Tibial artery (tissue), 4 donors: ENCODE data around the gene CNGA4.
"Not testable (repeated sequence)": the region's sequence is repeated elsewhere in the genome, so short reads cannot be mapped to it uniquely, and the experiment has no call there.

Experiments used
- DNase-seq, 2 donors: peaks; one replicate each; pipeline ENCODE4 v3.0.0-alpha.2; 2019
- H3K27ac ChIP-seq, 2 donors: fragments of 200-600 bp; sonication (generic) in 1 of 2; 1 replicate in 1 of 2; 2 replicates in 1 of 2; pipeline ENCODE4 v1.5.1; 2018 to 2019; ENCODE audit warnings: mild to moderate bottlenecking in 1 of 2
- H3K27me3 ChIP-seq, 2 donors: fragments of 200-600 bp; sonication (generic) in 1 of 2; one replicate each; pipeline versions ENCODE4 v1.5.1 to v1.6.0; 2016 to 2019
- H3K36me3 ChIP-seq, 3 donors: fragments of 200-600 bp; sonication (generic) in 2 of 3; one replicate each; pipeline ENCODE4 v1.5.1; 2016 to 2019; ENCODE audit warnings: mild to moderate bottlenecking in 2 of 3
- H3K4me1 ChIP-seq, 4 donors: fragments of 200-600 bp; sonication (generic) in 2 of 4; 1 replicate in 3 of 4; 2 replicates in 1 of 4; pipeline ENCODE4 v1.5.1; 2016 to 2019
- H3K4me3 ChIP-seq, 2 donors: fragments of 200-600 bp; sonication (generic) in 1 of 2; 1 replicate in 1 of 2; 2 replicates in 1 of 2; pipeline ENCODE4 v1.5.1; 2018 to 2019; ENCODE audit warnings: mild to moderate bottlenecking in 2 of 2
- H3K9me3 ChIP-seq, 3 donors: fragments of 200-600 bp; sonication (generic) in 1 of 3; one replicate each; pipeline ENCODE4 v1.5.1; 2016 to 2019
- CTCF ChIP-seq, 2 experiments: fragments of 200-600 bp in 1 of 2; fragments of 450-650 bp in 1 of 2; IDR thresholded peaks; one replicate each; pipeline ENCODE4 v1.5.1; 2017 to 2019; ENCODE audit warnings: antibody characterized with exemption in 2 of 2, mild to moderate bottlenecking in 1 of 2, moderate library complexity in 1 of 2
- intact Hi-C: fragments of 100-400 bp; cut with DNase I; formaldehyde crosslinking; loops from one replicate; pipeline ENCODE4 v1.15.0; 2023; ENCODE audit warnings: low total_unique reads

The CNGA4 gene

GRCh38 chr11:6240781-6241180 is 1.9 kb downstream of the CNGA4 start:
- Histone ChIP-seq H3K36me3 (no peaks in the 10 kb centered on the region), H3K9me3 (no peaks in the 10 kb centered on the region), H3K4me3 (no peak overlapping the region), H3K27ac (no peak overlapping the region), H3K27me3 (peaks cover 0 to 5% of the 10 kb centered on the region in 2 donors), H3K4me1 (peaks cover 0 to 3% (median 0%) of the 10 kb centered on the region in 4 donors)
- DNase-seq: no peak
- intact Hi-C loops: no loop called here
- TF ChIP-seq CTCF (IDR thresholded peaks at IDR 0.05): no peak

- Histone ChIP-seq H3K4me1 (no peaks in the 10 kb centered on the region), H3K4me3 (no peak overlapping the region), H3K36me3 (no peaks in the 10 kb centered on the region), H3K9me3 (no peaks in the 10 kb centered on the region), H3K27me3 (peaks cover 0 to 5% of the 10 kb centered on the region in 2 donors), H3K27ac (no peak overlapping the region)
- TF ChIP-seq CTCF (IDR thresholded peaks at IDR 0.05): no peak
- DNase-seq: no peak
- intact Hi-C loops: no loop called here
Observed at GRCh38 chr11:6241316-6241715, 2.4 kb downstream of the CNGA4 start.

- Histone ChIP-seq H3K9me3 (no peaks in the 10 kb centered on the region), H3K36me3 (no peaks in the 10 kb centered on the region), H3K27ac (no peak overlapping the region), H3K27me3 (no peaks in the 10 kb centered on the region), H3K4me1 (no peaks in the 10 kb centered on the region), H3K4me3 (no peak overlapping the region)
- intact Hi-C loops: no loop called here
- TF ChIP-seq CTCF (IDR thresholded peaks at IDR 0.05): no peak
- DNase-seq: no peak
Observed at GRCh38 chr11:6245536-6245935, 6.6 kb downstream of the CNGA4 start.

GRCh38 chr11:6248248-6248647 is 9.4 kb downstream of the CNGA4 start:
- no peak for DNase-seq
- no peak for TF ChIP-seq CTCF (IDR thresholded peaks at IDR 0.05)
- intact Hi-C loops: no loop called here

GRCh38 chr11:6248897-6249296 is 10.0 kb downstream of the CNGA4 start:
- H3K4me3 ChIP-seq, H3K27ac ChIP-seq, DNase-seq, H3K27me3 ChIP-seq, H3K36me3 ChIP-seq, H3K9me3 ChIP-seq, H3K4me1 ChIP-seq, intact Hi-C loops: not testable (repeated sequence)

More at GRCh38 chr11:6248248-6248647, 9.4 kb downstream of the CNGA4 start:
- Histone ChIP-seq H3K4me3 (no peak overlapping the region), H3K27me3 (no peaks in the 10 kb centered on the region), H3K36me3 (no peaks in the 10 kb centered on the region), H3K4me1 (no peaks in the 10 kb centered on the region), H3K27ac (no peak overlapping the region), H3K9me3 (no peaks in the 10 kb centered on the region)

- peak; percentile 70 to 88 for DNase-seq
- no peak for TF ChIP-seq CTCF (IDR thresholded peaks at IDR 0.05)
- intact Hi-C loops: loop anchor here (5.0 kb wide), 2 partner anchors 67 to 112 kb away; no protein-coding TSS in a partner anchor
- Histone ChIP-seq H3K9me3 (no peaks in the 10 kb centered on the region), H3K4me3 (no peak overlapping the region), H3K27me3 (no peaks in the 10 kb centered on the region), H3K36me3 (no peaks in the 10 kb centered on the region), H3K4me1 (no peaks in the 10 kb centered on the region), H3K27ac (peak overlapping the region; percentile 3 to 41)
Observed at GRCh38 chr11:6249770-6250555, 11.1 kb downstream of the CNGA4 start.
